Activated CD4-positive, alpha-beta T cell treated with anti-CD3 and anti-CD28 coated beads, Interleukin-2, amount 50 U/mL, for 4 hours (primary cell): Measurements from ENCODE around the gene VIPR2.
"Not testable (repeated sequence)": the region's sequence is repeated elsewhere in the genome, so short reads cannot be mapped to it uniquely, and the experiment has no call there.

Source experiments
- DNase-seq, 2 experiments: peaks; one replicate each; pipeline ENCODE4 v3.0.0-alpha.2; 2020

Gene VIPR2

DNA sequence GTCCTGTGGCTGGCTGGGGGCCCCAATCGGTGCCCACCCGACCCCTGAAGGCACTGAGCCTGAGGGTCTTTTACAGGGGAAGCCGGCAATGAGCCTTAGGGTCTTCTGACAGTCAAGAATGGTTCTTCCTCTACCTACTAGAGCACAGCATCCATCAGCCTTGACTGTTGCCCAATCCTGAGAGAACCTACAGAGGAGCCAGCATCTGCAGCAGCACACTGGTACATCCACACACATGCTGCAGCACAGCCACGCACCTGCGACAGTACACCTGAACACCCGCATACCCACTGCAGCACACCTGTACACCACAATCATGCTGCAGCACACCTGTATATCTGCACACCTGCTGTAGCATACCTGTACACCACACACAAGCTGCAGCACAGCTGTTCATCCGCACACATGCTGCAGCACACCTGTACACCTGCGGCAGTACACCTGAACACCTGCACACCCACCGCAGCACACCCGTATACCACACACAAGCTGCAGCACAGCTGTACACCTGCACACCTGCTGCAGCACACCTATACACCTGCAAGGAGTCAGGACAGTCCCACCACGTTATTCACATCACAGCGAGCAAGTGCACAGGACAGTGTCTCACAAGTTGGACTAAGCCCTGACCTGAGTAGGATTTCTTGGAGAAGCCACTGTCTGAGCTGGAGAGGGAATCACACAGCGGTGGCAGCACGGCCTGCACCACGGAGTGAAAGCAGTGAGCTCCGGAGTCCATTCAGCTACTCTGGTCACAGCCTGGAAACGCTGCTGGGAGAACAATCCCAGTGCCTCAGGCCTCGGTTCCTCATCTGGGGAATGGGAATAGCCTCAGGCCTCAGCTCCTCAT, 56.4 kb downstream of the VIPR2 start:
- DNase-seq, result no peak

DNA sequence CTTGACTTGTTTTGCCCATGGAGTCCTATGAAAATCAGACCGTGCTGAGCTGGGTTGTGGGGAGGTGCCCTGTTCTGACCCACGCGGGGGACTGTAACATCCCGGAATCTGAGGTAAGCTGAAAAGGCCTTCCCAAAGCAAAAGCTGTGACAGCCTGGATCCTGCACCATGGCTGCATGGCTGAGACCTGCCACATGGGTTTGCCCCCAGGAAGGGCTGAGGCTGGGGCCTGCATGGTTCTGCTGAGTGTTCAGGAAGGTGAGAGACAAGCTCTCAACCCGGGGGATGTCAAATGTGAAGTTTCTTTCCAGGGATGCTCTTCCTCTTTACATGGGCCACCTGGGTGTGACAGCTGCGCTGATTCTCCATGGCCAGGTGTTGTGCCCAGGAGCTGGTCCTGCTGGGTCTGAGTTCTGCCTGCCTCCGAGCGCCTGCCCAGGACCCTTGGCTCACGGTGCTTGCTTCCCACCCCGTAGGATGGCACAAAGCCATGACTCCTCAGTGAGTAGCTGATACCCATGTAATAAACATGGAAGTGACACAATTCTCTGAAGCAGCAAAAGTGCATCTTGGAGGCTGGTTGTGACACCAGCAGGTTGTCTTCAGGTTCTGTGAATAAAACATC, 58.3 kb downstream of the VIPR2 start:
- DNase-seq, result no peak

DNA sequence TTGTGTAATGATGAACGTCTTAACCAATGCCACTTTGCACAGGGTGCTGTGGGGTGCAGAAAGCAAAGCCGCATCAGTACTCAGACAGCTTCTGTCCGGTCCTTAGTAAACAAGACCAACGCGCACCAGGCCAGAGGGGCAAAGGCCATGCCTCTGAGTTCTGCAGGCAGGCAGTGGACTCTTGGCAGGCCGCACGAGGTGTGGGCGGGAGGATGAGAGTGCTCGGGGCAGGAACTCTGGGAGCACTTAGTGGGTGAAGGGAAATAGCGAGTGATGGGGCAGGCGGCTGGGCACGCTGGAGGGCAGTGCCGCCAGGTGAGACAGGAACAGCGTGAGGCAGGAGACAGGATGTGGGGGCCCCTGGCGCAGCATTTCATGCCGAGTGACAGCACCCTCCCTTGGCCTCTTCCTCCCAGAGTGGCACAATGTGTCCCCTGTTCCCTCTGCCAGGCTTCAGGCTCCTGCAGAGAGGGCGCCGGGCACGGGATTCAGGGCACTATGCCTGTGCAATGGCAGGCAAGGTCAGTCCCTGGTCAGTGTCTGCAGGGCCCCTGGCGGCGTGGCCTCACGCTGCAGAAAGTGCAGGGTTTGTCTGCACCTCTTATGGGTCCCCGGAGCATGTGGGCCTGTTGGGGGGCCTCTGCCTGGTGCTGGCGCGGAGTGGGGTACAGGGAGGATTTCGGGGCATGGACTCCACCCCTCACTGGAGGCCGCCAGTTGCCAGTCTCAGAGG, 60.4 kb downstream of the VIPR2 start:
- DNase-seq, result no peak

DNA sequence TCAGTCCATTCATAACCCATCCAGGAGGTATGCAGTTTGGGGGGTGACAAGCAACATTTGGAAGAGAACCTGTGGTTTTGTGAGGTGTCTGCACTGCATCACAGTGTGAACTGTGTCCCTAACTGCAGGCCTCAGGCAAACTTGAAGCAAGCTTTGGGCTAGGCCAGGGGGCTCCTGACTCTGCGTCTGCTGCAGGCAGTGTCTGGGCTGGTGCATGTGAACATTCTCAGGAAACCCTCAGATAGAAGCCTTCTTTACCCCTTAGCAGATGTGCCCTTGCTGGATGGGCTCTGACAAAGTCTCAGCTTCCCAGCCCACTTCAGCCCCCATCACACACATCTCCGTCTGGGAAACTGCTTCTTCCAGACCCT, 61.0 kb downstream of the VIPR2 start:
- DNase-seq, result no peak

DNA sequence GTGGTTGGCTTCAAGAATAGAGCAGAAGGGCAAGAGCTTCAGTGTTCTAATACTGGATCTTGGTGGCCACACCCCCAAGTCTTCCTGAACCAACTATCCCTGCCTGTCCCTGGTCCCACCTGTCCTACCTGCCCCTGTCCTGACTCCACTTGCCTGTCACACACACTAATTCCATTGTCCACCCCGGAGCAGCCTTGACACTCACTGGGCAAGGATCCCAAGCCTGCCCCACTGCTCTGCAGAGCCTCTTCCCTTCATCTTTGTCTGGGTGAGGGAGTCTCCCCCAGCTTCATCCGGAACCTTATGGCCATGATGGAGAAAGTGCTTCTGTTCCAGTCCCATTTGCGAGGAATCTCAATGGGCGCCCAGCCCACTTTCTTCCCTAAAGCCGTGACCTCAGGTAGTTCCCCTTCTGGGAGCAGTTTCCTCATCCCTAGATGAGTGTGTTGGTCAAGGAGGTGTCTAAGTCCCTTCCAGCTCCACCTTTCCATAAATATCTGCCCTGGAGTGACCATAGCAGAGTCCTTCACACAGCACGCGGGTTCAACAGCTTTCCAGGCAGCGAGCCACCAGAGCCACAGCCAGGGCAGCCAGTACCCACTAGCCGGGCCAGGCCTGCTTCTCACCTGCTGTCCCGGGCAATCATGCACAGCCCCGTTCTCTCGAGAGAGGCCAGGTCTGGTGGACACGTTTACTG, 61.5 kb downstream of the VIPR2 start:
- DNase-seq, result no peak

DNA sequence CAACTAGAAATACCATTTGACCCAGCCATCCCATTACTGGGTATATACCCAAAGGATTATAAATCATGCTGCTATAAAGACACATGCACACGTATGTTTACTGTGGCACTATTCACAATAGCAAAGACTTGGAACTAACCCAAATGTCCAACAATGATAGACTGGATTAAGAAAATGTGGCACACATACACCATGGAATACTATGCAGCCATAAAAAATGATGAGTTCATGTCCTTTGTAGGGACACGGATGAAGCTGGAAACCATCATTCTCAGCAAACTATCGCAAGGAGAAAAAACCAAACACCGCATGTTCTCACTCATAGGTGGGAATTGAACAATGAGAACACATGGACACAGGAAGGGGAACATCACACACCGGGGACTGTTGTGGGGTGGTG, 62.6 kb downstream of the VIPR2 start:
- DNase-seq, result not testable (repeated sequence)

DNA sequence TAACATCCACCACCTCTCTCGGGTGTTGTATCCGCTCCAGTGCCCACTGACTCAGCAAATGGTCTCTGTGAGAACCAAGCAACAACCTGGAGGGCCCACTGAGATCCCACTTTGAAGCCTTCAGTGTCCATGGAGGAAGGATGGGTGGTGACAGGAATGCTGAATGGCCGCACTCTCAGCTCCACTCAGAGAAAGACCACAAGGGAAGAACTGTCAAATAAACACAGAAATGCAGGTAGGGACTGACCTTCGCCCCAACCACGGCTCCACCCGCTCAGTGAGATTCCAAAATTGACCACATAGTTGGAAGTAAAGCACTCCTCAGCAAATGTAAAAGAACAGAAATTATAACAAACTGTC, 65.8 kb downstream of the VIPR2 start:
- no peak for DNase-seq

DNA sequence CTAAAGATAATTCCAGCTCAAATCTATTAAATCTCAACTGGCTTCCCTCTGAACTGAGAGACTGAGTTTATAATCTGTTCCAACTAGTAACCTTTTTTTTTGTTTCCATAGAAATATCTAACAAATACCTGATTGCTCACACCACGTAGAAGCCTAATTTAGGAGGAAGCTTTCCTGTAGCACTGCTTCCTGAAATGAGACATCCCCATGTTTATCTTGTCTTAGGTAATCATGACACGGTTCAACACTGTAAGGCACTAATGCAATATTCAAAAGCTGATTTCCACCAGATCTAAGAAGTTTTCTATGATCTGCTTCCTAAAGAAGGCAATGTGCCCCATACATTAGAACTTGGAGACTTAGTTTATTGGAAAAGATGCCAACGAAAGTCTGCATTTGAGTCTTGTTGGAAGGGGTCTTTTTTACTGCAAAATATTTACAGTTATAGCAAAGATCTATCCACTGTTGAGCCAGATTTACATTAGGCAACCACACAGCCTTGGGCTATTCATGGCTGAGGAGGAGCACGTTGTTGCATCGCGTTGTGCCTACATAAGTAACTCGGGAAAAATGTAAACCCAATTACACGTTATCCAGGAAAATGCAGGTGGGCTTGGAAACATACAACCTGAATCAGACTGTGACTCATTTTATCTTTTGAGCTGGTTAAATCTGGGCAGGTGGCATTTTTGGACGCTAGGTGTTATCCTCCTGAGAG, 66.3 kb downstream of the VIPR2 start:
- DNase-seq, result no peak

DNA sequence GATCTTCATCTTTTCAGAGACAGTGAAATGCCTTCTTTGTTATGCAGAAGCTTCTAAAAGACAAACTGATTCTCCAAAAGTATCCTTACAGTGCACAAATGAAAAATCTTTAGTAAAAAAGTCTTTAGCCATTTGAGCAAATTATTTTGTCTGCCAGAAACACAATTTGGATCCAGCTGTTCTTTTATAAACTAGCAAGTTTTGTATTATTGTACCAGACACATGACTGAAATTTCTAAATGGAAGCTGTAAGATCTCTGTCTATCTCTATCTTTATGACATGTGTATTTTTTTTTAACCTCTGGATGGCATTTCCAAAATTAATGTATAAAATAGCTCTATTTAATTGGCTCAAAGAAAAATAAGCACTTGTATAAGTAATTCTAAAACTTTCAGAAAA, 68.3 kb downstream of the VIPR2 start:
- DNase-seq, result no peak

DNA sequence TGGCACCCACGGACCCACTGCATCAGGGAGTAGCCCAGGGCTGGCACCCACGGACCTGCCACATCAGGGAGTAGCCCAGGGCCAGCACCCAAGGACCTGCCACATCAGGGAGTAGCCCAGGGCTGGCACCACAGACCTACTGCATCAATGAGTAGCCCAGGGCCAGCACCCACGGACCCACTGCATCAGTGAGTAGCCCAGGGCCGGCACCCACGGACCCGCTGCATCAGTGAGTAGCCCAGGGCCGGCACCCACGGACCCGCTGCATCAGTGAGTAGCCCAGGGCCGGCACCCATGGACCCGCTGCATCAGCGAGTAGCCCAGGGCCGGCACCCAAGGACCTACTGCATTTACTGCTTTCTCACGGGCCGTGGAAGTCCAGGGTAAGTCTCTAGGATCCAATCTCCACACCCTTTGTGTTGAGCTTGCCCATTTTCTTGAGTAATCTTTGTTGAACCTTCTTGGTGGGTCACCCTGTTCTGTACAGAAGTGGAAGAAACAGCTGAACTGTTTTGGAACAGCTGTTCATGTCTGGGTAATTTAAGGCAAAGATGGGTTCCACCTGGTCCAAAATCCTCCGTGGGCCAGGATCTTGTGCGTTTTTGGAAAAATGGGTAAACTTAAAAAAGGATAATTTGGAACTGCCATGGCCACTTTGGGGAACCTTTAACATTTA, 69.0 kb downstream of the VIPR2 start:
- DNase-seq, result no peak

DNA sequence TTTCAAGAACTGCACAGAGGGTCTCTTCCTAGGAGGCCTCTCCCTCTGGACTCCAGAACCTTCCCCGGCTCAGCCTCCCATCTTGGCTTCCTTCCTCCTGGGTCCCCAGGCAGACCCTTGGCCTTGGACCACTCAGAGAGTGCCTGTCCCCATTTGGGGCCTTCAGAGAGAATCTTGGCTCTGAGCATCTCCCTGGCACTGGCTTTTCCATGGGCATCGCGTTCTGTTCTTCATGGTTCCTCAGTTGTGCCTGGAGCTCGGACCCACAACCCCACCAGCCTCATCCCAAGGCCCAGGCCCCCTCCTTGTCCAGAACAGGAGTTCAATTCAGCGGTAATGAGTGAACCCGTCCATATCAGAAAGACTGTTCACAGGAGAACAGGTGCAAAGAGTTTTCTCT, 73.4 kb downstream of the VIPR2 start:
- no peak for DNase-seq

DNA sequence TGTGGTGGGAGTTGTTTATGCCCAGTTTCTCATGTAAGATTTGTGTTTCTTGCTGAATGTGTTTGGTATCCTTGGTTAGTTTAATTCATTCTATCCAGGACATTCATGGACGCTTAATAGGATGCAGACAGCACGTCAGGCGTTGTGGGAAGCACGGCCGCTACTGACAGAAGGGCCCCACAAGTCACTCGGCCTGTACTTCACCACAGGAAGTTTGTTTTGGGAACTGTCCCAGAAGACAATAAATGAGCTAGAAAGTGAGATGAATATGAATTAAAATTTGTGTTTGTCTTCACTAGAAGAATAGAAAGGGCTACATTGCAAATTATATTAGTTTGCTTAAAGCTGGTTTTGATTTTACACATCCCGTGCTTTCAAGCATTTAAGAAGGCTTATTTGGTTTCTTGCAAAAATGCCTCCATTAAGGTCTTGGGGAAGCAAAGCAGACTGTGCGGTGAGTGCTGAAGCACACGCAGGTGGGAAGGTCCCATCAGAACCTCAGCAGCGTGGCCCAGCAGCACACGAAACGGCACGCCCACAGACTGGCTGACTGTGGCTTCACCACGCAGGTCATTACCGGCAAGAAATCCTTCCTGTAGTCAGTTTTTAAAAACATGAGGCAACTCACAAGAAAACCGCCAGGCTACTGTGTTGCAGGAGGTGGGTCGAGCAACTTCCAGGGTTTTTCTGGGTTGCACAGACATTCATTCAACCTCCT, 74.1 kb downstream of the VIPR2 start:
- no peak for DNase-seq

DNA sequence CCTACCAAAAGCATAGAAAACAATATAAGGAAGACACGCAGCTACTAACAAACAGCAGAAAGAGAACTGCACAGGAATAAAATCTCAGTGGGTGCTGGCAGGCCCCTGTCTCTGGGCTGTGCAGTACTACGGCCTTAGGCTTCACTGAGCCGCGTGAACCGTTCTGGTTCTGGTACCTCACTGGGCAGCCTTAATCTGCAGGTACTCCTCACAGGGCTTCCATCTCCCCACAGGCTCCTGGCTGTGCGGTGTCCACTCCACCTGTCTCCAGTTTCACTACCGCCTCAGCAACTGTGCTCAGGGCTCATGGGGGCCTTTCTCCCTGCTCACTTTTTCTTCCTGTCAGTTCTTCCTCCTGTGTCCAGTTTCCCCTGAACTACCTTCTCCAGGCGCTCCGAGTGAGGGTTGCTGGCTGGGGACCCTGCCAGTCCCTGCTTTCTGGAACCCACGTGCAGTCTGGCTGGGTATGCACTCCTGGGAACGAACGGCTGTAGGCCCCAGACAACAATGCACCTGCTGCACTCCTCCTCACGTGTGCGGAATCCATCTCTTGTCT, 75.7 kb downstream of the VIPR2 start:
- no peak for DNase-seq

DNA sequence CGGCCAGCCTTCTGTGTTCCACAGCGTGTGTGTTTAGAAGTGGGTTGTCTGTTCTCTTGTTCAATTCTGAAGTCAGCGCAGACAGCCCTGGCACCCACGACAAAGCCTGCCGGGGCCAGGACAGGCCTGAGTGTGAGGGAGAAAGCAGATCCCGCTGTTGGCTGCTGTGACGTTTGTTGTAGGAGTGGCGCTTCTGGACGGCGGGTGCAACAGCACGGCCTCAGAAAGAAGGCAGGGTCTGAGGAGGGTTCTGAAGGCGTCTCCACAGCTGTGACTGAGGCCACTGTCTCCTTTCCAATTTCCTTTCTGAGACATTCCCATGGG, 76.2 kb downstream of the VIPR2 start:
- no peak for DNase-seq

DNA sequence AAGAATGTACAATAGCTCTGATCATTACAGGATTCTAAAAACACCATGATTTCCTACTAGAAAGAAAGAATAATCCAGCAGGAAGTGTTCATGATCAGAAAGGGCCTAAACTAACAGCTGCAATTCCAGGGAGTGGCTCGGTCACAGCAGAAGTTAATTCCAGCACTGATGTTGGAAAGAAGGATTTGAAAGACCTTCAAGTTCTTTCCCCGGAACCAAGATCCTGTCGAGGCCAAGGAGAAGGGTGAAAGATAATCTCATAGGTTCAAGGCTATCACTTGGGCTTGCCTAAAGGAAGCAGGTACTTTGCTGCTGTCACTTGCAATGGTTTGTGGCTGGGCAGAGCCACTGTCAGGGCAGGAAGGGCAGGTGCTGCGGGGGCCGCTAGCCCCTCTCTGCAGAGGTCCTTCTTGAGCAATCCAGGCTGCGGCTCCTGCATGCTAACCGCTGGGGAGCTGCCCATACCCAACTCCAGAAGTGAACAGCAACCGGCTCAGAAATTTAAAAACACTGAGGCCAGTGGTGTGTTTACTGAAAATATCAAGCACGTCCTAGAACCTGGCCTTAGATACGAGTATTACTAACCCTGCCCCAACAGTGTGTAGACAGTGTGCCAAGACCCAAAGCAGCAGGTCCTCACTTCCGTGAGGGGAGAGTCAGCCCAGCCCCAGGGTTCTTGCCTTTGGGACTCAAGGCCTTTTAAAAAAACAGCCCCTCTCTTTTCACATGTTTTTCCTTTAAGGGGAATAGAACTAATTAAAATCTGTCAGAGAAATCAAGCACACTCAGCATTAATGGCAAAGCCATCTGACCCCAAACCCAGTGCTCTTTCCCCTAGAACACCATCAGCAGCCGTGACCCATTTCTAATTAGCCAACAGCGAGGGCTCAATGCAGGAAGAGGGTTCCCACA, 76.8 kb downstream of the VIPR2 start:
- DNase-seq, result no peak

DNA sequence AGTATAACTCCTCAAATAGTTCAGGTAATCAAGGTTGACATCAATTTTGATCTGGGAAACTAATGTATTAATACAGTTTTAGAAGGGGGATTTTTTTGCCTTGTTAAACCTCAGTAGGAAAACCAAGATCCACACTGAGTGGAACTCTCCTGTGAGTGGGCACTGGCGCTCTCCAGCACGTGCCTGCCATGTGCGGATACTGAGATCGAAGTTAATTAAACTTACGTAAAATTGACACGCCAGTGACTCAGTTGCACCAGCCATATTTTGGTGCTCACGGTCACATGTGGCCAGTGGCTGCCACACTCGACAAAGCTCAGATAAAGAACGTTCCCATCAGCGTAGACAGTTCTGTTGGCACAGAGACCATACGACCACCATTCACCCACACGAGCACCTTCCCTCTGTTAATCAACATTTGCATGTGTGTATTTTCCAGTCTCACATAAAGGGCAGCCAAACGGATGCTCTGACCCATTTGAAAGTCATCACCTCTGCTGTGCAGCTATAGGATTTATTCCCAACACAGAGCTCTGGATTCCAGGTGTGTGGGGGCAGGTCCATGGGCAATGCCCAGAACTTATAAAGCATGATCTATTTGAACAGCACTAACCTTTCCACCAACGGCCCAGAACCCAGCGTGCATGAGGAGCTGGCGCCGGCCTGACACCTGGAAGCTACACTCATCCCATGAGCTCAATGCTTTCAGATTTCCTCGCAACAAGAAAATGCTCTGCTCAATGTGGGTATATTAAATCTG, 77.7 kb downstream of the VIPR2 start:
- no peak for DNase-seq

DNA sequence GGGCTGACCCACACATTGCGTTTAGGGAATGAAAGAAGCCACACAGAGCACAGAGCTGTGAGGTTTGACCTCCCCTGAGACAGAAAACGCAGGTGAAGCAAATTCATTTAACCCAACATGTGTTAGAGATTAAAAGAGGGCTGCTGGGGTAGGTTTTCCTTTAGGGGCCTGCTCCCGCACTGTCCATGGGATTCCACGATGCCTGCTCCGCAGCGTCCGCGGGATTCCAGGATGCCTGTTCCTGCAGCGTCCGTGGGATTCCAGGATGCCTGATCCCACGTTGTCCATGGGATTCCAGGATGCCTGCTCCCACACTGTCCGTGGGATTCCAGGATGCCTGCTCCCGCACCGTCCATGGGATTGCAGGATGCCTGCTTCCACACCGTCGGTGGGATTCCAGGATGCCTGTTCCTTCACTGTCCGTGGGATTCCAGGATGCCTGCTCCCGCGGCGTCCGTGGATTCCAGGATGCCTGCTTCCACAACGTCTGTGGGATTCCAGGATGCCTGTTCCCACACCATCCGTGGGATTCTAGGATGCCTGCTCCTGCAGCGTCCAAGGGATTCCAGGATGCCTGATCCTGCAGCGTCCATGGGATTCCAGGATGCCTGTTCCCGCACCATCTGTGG, 78.7 kb downstream of the VIPR2 start:
- no peak for DNase-seq

DNA sequence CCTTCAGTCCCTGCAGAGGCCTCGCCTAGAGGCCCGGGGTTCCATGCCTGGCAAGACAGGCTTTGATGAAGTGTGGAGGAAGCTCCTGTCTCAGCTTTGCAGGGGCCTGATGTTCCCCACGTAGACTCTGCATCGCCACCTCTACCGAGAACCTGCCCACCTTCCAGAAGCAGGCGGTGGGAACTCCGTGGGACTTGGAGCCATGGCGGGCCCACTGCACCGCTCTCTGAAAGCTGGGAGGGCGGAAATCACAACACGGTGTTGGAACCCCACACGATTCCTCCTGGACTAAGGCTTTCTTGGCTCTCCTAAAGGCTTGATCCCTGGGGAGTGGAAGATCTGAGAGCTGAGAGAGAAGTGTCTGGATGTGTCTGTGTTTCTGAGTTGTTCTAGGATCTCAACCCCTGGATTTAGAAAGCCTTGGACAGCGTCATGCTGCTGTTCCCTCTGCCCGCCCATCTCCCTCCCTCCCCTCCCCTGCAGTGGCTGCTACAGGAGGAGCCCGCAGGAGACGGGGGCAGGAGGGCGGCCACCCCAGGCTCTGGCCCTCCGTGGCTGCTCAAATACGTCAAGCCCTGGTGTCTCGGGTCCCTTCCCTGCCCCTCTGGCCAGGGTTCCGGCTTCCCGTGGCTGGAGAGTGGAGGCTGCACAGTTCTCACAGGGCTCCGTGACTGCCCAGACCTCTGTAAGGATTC, 79.7 kb downstream of the VIPR2 start:
- DNase-seq, result no peak
